T-cell (primary cell): ENCODE results near the gene SFXN3. TPM values are rescaled to one million over a fixed set of nuclear protein-coding genes. Genes with fewer than 3 reads are reported as not detected.
A peak's percentile ranks its signal among the peaks of the same experiment; 100 is the strongest.

ENCODE experiments used
- ATAC-seq, 4 experiments: fragments of 200-7000 bp in 3 of 4; fragments of 150-1000 bp in 1 of 4; cut with Tn5 transposase; replicated peaks in 1 of 4; 1 replicate in 3 of 4; 2 replicates in 1 of 4; pipeline ENCODE4 v1.10.0; 2021; ENCODE audit warnings: moderate library complexity in 3 of 4, mild to moderate bottlenecking in 2 of 4, moderate number of reproducible peaks in 1 of 4
- CTCF ChIA-PET, 2 donors: fragments of 300-600 bp; sonication (Branson Sonifier 250); formaldehyde crosslinking; loops; one replicate each; lab custom pipeline; 2022; ENCODE audit warnings: antibody characterized with exemption in 2 of 2; lab: Charles Lee
- POLR2A ChIA-PET, 2 donors: fragments of 300-600 bp; sonication (Branson Sonifier 250); formaldehyde crosslinking; loops; one replicate each; lab custom pipeline; 2022; ENCODE audit warnings: antibody characterized with exemption in 2 of 2; lab: Charles Lee
- DNase-seq, 35 experiments: peaks; one replicate each; pipeline versions ENCODE4 v3.0.0 to v3.0.0-alpha.2; 2013 to 2023
- H3K27ac ChIP-seq: one replicate; pipeline ENCODE4 v1.5.1; 2013; ENCODE audit warnings: low read length
- H3K27me3 ChIP-seq, 2 experiments: replicated peaks in 1 of 2; 1 replicate in 1 of 2; 2 replicates in 1 of 2; pipeline versions ENCODE4 v1.6.1 to v1.7.0; 2013; ENCODE audit warnings: low read length in 1 of 2, mixed read lengths in 1 of 2; ENCODE audit not compliant: control insufficient read depth in 2 of 2, insufficient read depth in 2 of 2; ENCODE audit errors: extremely low read depth in 1 of 2
- H3K36me3 ChIP-seq, 2 donors: 1 replicate in 1 of 2; 2 replicates in 1 of 2; pipeline versions ENCODE4 v1.6.1 to v1.7.0; 2013; ENCODE audit warnings: low read length in 1 of 2; ENCODE audit not compliant: control insufficient read depth in 2 of 2, insufficient read depth in 1 of 2; ENCODE audit errors: extremely low read depth in 1 of 2
- H3K4me1 ChIP-seq, 2 experiments: 1 replicate in 1 of 2; 2 replicates in 1 of 2; pipeline versions ENCODE4 v1.6.1 to v1.7.0; 2013; ENCODE audit warnings: low read length in 2 of 2, mixed read lengths in 1 of 2; ENCODE audit not compliant: insufficient read depth in 2 of 2, control insufficient read depth in 1 of 2; ENCODE audit errors: extremely low read depth in 1 of 2
- H3K4me3 ChIP-seq, 2 donors: 1 replicate in 1 of 2; 2 replicates in 1 of 2; pipeline versions ENCODE4 v1.5.1 to v1.7.0; 2013; ENCODE audit warnings: mild to moderate bottlenecking in 2 of 2, low read length in 1 of 2, moderate library complexity in 1 of 2; ENCODE audit not compliant: control insufficient read depth in 1 of 2; ENCODE audit errors: extremely low read depth in 1 of 2
- H3K9me3 ChIP-seq: 2 replicates; pipeline ENCODE4 v1.7.0; 2013
- H3K27ac Mint-ChIP-seq, 2 donors: one replicate each; pipeline ENCODE4 v1.8.0; 2020 to 2021; ENCODE audit warnings: mild to moderate bottlenecking in 2 of 2, mixed read lengths in 2 of 2
- H3K27me3 Mint-ChIP-seq, 2 donors: one replicate each; pipeline ENCODE4 v1.8.0; 2021 to 2022; ENCODE audit warnings: mixed read lengths in 2 of 2
- H3K36me3 Mint-ChIP-seq: one replicate; pipeline ENCODE4 v1.8.0; 2021; ENCODE audit warnings: mixed read lengths
- H3K4me1 Mint-ChIP-seq, 3 donors: one replicate each; pipeline ENCODE4 v1.8.0; 2020 to 2022; ENCODE audit warnings: mixed read lengths in 3 of 3, mild to moderate bottlenecking in 1 of 3
- H3K4me3 Mint-ChIP-seq, 3 donors: one replicate each; pipeline ENCODE4 v1.8.0; 2020 to 2022; ENCODE audit warnings: mild to moderate bottlenecking in 3 of 3, mixed read lengths in 3 of 3, moderate library complexity in 3 of 3
- H3K9me3 Mint-ChIP-seq, 3 donors: one replicate each; pipeline ENCODE4 v1.8.0; 2020 to 2022; ENCODE audit warnings: mixed read lengths in 3 of 3
- WGBS: methylation state at CpG from one replicate; pipeline ENCODE4 v1.1.5; 2013; ENCODE audit warnings: missing lambda C conversion rate; ENCODE audit not compliant: insufficient coverage; 5-methylcytosine and 5-hydroxymethylcytosine counted together
- total RNA-seq, 35 experiments: library from RNA in 6 of 35; stranded (reverse) in 6 of 35; fragments of 120-200 nt in 1 of 35; gene quantifications; one replicate each; pipeline versions ENCODE4 v1.2.1 to v1.2.4 and lab custom pipeline; 2013 to 2026

SFXN3 gene
- total RNA-seq, 5 donors from 2014 or later (not counting 1 experiment from before 2014, with no cell fraction given) = 45.2 to 113 (median 91.0) TPM

DNA sequence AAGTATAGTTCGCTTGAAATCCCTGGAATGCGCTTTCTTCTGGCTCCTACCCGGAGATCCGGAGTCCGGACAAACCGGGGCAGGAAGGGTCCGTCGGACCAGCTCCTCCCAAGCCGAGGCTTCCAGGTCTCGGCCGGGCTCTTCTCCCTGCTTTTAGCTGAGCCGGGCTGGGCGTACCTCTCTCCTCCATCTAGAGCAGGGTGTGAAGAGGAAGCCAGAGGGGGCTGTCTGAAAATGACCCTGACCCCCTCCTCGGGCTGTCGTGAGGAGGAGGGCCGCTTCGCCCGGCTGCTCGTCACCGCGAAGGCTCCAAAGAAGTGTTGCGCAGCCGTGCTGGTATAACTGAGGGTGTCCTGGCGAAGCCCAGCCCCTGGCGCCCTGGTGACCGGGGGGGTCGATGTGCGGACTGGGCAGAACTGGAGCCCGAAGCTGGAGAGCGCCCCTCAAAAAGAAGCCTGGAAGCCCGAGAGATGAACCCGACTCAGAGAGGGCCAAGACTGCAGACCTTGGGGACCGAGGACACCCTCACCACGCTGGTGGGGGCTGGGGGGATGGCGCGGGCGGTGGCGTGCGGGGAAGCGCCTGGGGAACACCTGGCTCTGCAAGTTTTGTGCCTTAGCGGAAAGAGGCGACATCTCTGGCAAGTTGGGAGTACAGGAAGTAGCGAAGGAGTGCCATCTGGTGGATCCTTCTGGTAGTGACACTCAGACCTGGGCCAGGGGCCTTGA, 36.5 kb downstream of the SFXN3 start:
- WGBS = 2% methylated on average over 40 of the region's 43 CpGs
- no peak overlapping the region for H3K27ac Mint-ChIP-seq
- H3K27me3 ChIP-seq = peaks cover 8 to 61% of the 10 kb centered on the region in 2 experiments
- peaks cover 6 to 36% of the 10 kb centered on the region in 2 experiments for H3K4me1 ChIP-seq
- H3K9me3 Mint-ChIP-seq = no peaks in the 10 kb centered on the region
- peaks cover 7 to 37% (median 22%) of the 10 kb centered on the region in 3 donors for H3K4me1 Mint-ChIP-seq
- H3K4me3 Mint-ChIP-seq = peak overlapping the region; percentile 82 to 85 (median 84)
- no peak overlapping the region for H3K27ac ChIP-seq
- ChIA-PET POLR2A (no interaction called here), CTCF (interaction anchor here (0.6 to 3.6 kb wide), 8 partner anchors 7 to 368 kb away, joined by 3 to 20 read pairs (median 4); no protein-coding TSS in a partner anchor)
- peak; percentile 31 to 87 (median 59) for DNase-seq
- H3K36me3 Mint-ChIP-seq = no peaks in the 10 kb centered on the region
- H3K36me3 ChIP-seq = no peaks in the 10 kb centered on the region
- peak; percentile 74 to 81 (median 77) for ATAC-seq
- H3K9me3 ChIP-seq = no peaks in the 10 kb centered on the region
- peak overlapping the region; percentile 57 to 61 for H3K4me3 ChIP-seq
- H3K27me3 Mint-ChIP-seq = peaks cover 37 to 49% of the 10 kb centered on the region in 2 donors

DNA sequence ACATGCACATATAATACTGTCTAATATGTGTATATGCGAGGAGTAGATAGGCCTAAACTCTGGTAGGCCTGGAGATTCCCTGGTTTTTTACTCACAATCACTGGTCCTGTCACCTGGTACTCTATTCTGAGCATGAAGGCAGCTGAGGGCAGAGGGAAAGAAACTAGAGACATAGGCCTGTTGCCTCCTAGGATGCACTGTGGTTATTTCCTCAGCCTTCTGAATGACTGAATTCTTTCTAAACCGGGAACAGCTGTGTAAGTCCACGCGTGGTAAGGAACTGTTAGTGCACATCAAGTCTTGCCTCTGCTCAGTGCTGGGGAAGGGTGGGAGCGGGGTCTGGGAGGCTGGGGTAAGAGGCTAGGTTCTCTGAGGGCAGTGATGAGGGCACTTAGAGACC, 38.4 kb downstream of the SFXN3 start:
- Mint-ChIP-seq H3K27ac (no peak overlapping the region), H3K4me1 (peaks cover 7 to 26% (median 13%) of the 10 kb centered on the region in 3 donors), H3K9me3 (no peaks in the 10 kb centered on the region), H3K36me3 (no peaks in the 10 kb centered on the region), H3K4me3 (no peak overlapping the region), H3K27me3 (peaks cover 42 to 55% of the 10 kb centered on the region in 2 donors)
- 77% methylated on average over 4 of the region's 5 CpGs for WGBS
- H3K4me3 ChIP-seq = no peak overlapping the region
- H3K4me1 ChIP-seq = peaks cover 4 to 22% of the 10 kb centered on the region in 2 experiments
- H3K27me3 ChIP-seq = peaks cover 7 to 62% of the 10 kb centered on the region in 2 experiments
- POLR2A ChIA-PET = no interaction called here
- no peaks in the 10 kb centered on the region for H3K36me3 ChIP-seq
- ATAC-seq (no peak), DNase-seq (no peak)
- CTCF ChIA-PET = interaction anchor here in 1 of 2 donors (0.7 to 3.6 kb wide), 5 partner anchors 9 to 168 kb away, joined by 3 to 20 read pairs (median 4); no protein-coding TSS in a partner anchor
- no peaks in the 10 kb centered on the region for H3K9me3 ChIP-seq
- H3K27ac ChIP-seq = no peak overlapping the region

GRCh38 chr10:101070098-101070497, 39.1 kb downstream of the SFXN3 start:
- no peak overlapping the region for H3K27ac ChIP-seq
- H3K4me1 ChIP-seq = peaks cover 4 to 22% of the 10 kb centered on the region in 2 experiments
- no peaks in the 10 kb centered on the region for H3K36me3 ChIP-seq
- H3K27me3 Mint-ChIP-seq = peaks cover 37 to 48% of the 10 kb centered on the region in 2 donors
- H3K4me3 ChIP-seq = no peak overlapping the region
- no peaks in the 10 kb centered on the region for H3K9me3 ChIP-seq
- H3K4me1 Mint-ChIP-seq = peaks cover 7 to 23% (median 13%) of the 10 kb centered on the region in 3 donors
- WGBS = 80% methylated on average over 1 of the region's 3 CpGs
- ChIA-PET CTCF (interaction anchor here in 1 of 2 donors (1.3 kb wide), 1 partner anchor 72 kb away, joined by 4 read pairs; no protein-coding TSS in a partner anchor), POLR2A (no interaction called here)
- no peaks in the 10 kb centered on the region for H3K9me3 Mint-ChIP-seq
- DNase-seq (no peak), ATAC-seq (no peak)
- H3K36me3 Mint-ChIP-seq = no peaks in the 10 kb centered on the region
- H3K4me3 Mint-ChIP-seq = no peak overlapping the region
- peaks cover 7 to 62% of the 10 kb centered on the region in 2 experiments for H3K27me3 ChIP-seq
- no peak overlapping the region for H3K27ac Mint-ChIP-seq

DNA sequence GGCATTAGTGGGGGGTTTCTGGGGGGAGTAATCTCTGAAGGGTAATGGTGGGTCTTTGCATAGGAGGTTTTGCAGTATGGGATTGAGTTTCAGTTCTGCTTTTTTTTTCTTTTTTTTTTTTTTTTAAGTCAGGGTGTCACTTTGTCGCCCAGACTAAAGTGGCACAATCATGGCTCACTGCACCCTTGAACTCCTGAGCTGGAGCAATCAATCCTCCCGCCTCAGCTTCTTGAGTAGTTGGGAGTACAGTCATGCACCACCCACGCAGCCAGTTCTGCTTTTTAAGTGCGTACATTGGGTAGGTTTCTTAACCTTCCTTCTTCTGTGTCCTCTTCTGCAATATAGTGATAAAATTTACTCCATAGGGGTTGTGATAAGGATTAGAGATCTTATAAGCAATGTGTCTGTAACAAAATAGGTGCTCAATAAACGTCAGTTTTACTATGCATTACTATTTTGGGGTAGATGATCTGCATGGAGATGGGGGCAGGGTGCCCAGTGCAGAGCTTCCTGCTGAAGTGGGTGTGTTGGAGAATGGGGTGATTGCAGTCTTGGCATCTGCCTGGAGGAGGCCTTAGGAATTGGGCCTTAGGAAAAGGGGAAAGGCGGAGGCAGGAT, 40.3 kb downstream of the SFXN3 start:
- peaks cover 2 to 16% (median 7%) of the 10 kb centered on the region in 3 donors for H3K4me1 Mint-ChIP-seq
- H3K27ac Mint-ChIP-seq = no peak overlapping the region
- WGBS = 25% methylated on average over 1 of the region's 6 CpGs
- ChIA-PET POLR2A (no interaction called here), CTCF (interaction anchor here in 1 of 2 donors (0.5 to 0.8 kb wide), 2 partner anchors 10 to 49 kb away, joined by 4 read pairs; partner anchors contain the start of gene KAZALD1)
- no peak overlapping the region for H3K4me3 Mint-ChIP-seq
- DNase-seq (peak in 2 of 35 experiments; percentile 10 to 31), ATAC-seq (no peak)
- Histone ChIP-seq H3K4me3 (no peak overlapping the region), H3K27ac (no peak overlapping the region), H3K36me3 (no peaks in the 10 kb centered on the region), H3K4me1 (peaks cover 4 to 15% of the 10 kb centered on the region in 2 experiments), H3K27me3 (peaks cover 16 to 62% of the 10 kb centered on the region in 2 experiments), H3K9me3 (no peaks in the 10 kb centered on the region)
- H3K27me3 Mint-ChIP-seq = peaks cover 36 to 48% of the 10 kb centered on the region in 2 donors
- no peaks in the 10 kb centered on the region for H3K9me3 Mint-ChIP-seq
- no peaks in the 10 kb centered on the region for H3K36me3 Mint-ChIP-seq

- ATAC-seq (no peak), DNase-seq (no peak)
- H3K27me3 ChIP-seq = peaks cover 16 to 61% of the 10 kb centered on the region in 2 experiments
- POLR2A ChIA-PET = no interaction called here
- CTCF ChIA-PET = interaction anchor here in 1 of 2 donors (0.8 kb wide), 1 partner anchor 10 kb away, joined by 4 read pairs; the partner anchor contains the start of gene KAZALD1
- H3K4me3 ChIP-seq = no peak overlapping the region
- H3K27ac Mint-ChIP-seq = no peak overlapping the region
- H3K9me3 Mint-ChIP-seq = no peaks in the 10 kb centered on the region
- WGBS = 83% methylated on average over 7 of the region's 7 CpGs
- no peak overlapping the region for H3K4me3 Mint-ChIP-seq
- H3K27me3 Mint-ChIP-seq = peaks cover 37 to 48% of the 10 kb centered on the region in 2 donors
- no peak overlapping the region for H3K27ac ChIP-seq
- H3K4me1 ChIP-seq = peaks cover 2 to 9% of the 10 kb centered on the region in 2 experiments
- no peaks in the 10 kb centered on the region for H3K9me3 ChIP-seq
- H3K36me3 Mint-ChIP-seq = no peaks in the 10 kb centered on the region
- peaks cover 0 to 11% (median 3%) of the 10 kb centered on the region in 3 donors for H3K4me1 Mint-ChIP-seq
- H3K36me3 ChIP-seq = no peaks in the 10 kb centered on the region
Measured at GRCh38 chr10:101071885-101072433, 40.9 kb downstream of the SFXN3 start.

DNA sequence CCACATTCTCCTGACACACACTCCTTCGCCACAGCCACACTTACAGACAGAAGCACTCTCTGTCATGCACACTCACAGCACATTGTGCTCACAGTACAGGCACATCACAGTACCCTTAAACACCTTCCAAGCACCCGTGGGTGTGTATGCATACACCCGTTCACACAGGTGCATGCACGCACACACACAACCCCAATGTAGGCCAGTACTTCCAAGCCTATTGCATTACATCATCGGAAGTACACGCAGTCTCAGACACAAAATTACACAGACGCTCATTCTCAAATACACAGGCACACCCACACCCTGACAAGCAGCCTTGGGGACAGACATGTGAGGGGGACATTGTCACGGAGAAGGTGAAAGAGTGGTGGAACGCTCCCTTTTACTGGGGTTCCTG, 41.9 kb downstream of the SFXN3 start:
- H3K9me3 ChIP-seq = no peaks in the 10 kb centered on the region
- Mint-ChIP-seq H3K27me3 (peaks cover 38 to 48% of the 10 kb centered on the region in 2 donors), H3K36me3 (no peaks in the 10 kb centered on the region), H3K9me3 (no peaks in the 10 kb centered on the region), H3K27ac (no peak overlapping the region), H3K4me3 (no peak overlapping the region), H3K4me1 (peaks cover 0 to 3% (median 0%) of the 10 kb centered on the region in 3 donors)
- H3K4me3 ChIP-seq = no peak overlapping the region
- H3K36me3 ChIP-seq = no peaks in the 10 kb centered on the region
- no peak overlapping the region for H3K27ac ChIP-seq
- no peak for DNase-seq
- no peak for ATAC-seq
- no peaks in the 10 kb centered on the region for H3K4me1 ChIP-seq
- ChIA-PET CTCF (no interaction called here), POLR2A (no interaction called here)
- H3K27me3 ChIP-seq = peaks cover 16 to 52% of the 10 kb centered on the region in 2 experiments
- WGBS = 75% methylated on average over 4 of the region's 9 CpGs
